Stimulated activated CD4-positive, alpha-beta T cell treated with anti-CD3 and anti-CD28 coated beads, Interleukin-15, amount 100 ng/mL, for 1 hour (primary cell): Measurements from ENCODE around the gene WASL.
"Not testable (repeated sequence)": the region's sequence is repeated elsewhere in the genome, so short reads cannot be mapped to it uniquely, and the experiment has no call there.

Experiments used
- DNase-seq, 2 donors: peaks; one replicate each; pipeline ENCODE4 v3.0.0-alpha.2; 2020; ENCODE audit warnings: low read depth in 1 of 2, low spot score in 1 of 2

Gene WASL

GRCh38 chr7:123634011-123634573, 114.7 kb downstream of the WASL start:
- DNase-seq, result not testable (repeated sequence)

GRCh38 chr7:123633553-123633952, 115.2 kb downstream of the WASL start:
- DNase-seq, result no peak

DNA sequence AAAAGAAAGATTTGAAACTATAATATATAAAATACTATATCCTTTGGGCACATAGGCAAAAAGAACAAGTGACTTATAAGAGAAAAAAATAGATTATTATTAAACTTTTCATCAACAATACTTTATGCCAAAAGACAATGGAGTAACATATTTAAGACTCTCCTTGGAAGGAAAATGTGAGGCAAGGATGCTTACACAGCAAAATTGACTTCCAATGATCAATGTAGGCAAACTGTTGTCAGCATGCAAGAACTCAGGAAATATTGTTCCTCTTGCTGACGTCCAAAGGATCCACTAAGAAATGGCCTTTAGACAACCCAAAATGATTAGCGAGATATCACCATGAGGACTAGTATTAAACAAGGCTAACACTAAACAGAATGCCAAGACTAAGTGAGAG, 116.0 kb downstream of the WASL start:
- no peak for DNase-seq
